ENCODE measurements around the gene ADAM15.

DNA sequence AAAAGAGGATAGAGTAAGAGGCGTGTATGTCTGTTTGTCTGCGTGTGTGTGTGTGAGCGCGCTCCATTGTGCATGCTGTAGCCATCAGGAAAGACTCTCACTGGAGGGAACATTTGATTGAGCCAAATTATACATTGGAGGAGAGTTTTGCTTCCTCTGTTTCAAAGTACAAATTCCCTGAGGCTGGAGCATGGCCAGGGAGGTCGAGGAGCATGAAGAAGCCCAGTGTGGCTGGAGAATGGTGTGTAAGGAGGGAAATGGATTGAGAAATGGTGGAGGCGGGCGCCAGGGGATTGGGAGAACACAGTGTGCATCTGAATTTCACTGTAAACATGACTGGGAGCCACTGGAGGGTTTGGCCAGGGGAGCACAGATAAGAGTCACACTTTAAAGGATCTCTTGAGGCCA is 54.5 kb downstream of the ADAM15 start:
- TF ChIP-seq, protein P1, sequence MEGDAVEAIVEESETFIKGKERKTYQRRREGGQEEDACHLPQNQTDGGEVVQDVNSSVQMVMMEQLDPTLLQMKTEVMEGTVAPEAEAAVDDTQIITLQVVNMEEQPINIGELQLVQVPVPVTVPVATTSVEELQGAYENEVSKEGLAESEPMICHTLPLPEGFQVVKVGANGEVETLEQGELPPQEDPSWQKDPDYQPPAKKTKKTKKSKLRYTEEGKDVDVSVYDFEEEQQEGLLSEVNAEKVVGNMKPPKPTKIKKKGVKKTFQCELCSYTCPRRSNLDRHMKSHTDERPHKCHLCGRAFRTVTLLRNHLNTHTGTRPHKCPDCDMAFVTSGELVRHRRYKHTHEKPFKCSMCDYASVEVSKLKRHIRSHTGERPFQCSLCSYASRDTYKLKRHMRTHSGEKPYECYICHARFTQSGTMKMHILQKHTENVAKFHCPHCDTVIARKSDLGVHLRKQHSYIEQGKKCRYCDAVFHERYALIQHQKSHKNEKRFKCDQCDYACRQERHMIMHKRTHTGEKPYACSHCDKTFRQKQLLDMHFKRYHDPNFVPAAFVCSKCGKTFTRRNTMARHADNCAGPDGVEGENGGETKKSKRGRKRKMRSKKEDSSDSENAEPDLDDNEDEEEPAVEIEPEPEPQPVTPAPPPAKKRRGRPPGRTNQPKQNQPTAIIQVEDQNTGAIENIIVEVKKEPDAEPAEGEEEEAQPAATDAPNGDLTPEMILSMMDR (IDR thresholded peaks at IDR 0.05; ENCODE audit: insufficient read depth, low read length, poor library complexity, severe bottlenecking): no peak
- no peak for TF ChIP-seq EZH2phosphoT487 (conservative IDR thresholded peaks at IDR 0.05; ENCODE audit: low read length)
